Activated CD8-positive, alpha-beta T cell treated with anti-CD3 and anti-CD28 coated beads for 36 hours (primary cell): ENCODE measurements around the gene BPGM. TPM values are rescaled to one million over a fixed set of nuclear protein-coding genes. Genes with fewer than 3 reads are reported as not detected.

Source experiments
- ATAC-seq: fragments of 200-7000 bp; cut with Tn5 transposase; one replicate; pipeline ENCODE4 v1.10.0; 2021; ENCODE audit warnings: mild to moderate bottlenecking, moderate library complexity
- CTCF ChIA-PET: fragments of 350-600 bp; sonication (Branson Sonifier 250); formaldehyde crosslinking; loops from one replicate; lab custom pipeline; 2021; ENCODE audit warnings: antibody characterized with exemption; lab: Charles Lee
- POLR2A ChIA-PET: fragments of 350-600 bp; sonication (Branson Sonifier 250); formaldehyde crosslinking; loops from one replicate; lab custom pipeline; 2021; ENCODE audit warnings: antibody characterized with exemption; lab: Charles Lee
- DNase-seq: peaks from one replicate; pipeline ENCODE4 v3.0.0-alpha.2; 2020
- H3K27ac Mint-ChIP-seq: one replicate; pipeline ENCODE4 v1.8.0; 2021; ENCODE audit warnings: mild to moderate bottlenecking, mixed read lengths
- H3K27me3 Mint-ChIP-seq: one replicate; pipeline ENCODE4 v1.8.0; 2021; ENCODE audit warnings: mixed read lengths
- H3K36me3 Mint-ChIP-seq: one replicate; pipeline ENCODE4 v1.8.0; 2021; ENCODE audit warnings: low read depth, mixed read lengths
- H3K4me1 Mint-ChIP-seq: one replicate; pipeline ENCODE4 v1.8.0; 2021; ENCODE audit warnings: low read depth, mixed read lengths
- H3K4me3 Mint-ChIP-seq: one replicate; pipeline ENCODE4 v1.8.0; 2021; ENCODE audit warnings: mild to moderate bottlenecking, moderate library complexity, mixed read lengths
- H3K9me3 Mint-ChIP-seq: one replicate; pipeline ENCODE4 v1.8.0; 2021; ENCODE audit warnings: mixed read lengths
- intact Hi-C: fragments of 100-400 bp; cut with micrococcal nuclease; formaldehyde crosslinking; loops from one replicate; pipeline ENCODE4 v1.10.0; 2022
- total RNA-seq, 2 experiments: library from RNA; stranded (reverse); gene quantifications; one replicate each; pipeline ENCODE4 v1.2.3, GENCODE V29; 2021
- TF ChIP-seq, protein P1 (sequence below): fragments of 200-600 bp; IDR thresholded peaks from one replicate; pipeline ENCODE4 v1.8.0; 2022; ENCODE audit warnings: antibody characterized with exemption, mild to moderate bottlenecking

BPGM gene
- total RNA-seq, 2 experiments from 2014 or later = 11.2 to 12.4 TPM

DNA sequence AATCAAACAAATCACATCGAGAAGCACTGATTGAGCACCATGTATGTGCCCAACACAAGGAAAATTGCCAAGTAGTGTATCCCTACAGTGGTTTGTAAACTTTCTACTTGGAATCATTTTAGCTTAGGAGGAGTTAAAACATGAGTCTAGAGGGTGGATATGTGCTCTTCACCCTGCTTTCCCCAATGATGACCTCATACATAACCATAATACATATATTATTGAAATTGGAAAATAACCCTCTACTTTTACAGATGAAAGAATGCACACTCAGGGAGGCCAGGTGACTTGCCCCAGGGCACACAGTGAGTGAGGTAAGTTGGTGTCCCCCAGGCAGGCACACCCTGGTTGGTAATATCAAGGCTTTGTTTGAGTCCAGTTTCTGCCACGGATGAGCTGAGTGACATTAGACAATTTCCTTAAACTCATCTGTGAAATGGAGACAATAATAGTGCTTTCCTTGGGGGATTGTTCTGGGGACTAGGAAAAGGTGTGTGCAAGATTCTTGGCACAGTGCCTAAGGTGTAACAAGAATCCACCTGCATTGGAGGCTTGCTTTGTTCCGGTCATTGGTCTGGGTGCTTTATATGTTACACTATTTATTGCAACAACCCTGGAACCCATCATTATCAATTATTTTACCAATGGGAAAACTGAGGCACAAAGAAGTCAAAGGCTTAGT, 50.7 kb downstream of the BPGM start:
- Mint-ChIP-seq H3K27me3 (no peaks in the 10 kb centered on the region), H3K27ac (no peak overlapping the region), H3K36me3 (no peaks in the 10 kb centered on the region), H3K9me3 (no peaks in the 10 kb centered on the region), H3K4me1 (peaks cover 3% of the 10 kb centered on the region), H3K4me3 (no peak overlapping the region)
- TF ChIP-seq, protein P1, sequence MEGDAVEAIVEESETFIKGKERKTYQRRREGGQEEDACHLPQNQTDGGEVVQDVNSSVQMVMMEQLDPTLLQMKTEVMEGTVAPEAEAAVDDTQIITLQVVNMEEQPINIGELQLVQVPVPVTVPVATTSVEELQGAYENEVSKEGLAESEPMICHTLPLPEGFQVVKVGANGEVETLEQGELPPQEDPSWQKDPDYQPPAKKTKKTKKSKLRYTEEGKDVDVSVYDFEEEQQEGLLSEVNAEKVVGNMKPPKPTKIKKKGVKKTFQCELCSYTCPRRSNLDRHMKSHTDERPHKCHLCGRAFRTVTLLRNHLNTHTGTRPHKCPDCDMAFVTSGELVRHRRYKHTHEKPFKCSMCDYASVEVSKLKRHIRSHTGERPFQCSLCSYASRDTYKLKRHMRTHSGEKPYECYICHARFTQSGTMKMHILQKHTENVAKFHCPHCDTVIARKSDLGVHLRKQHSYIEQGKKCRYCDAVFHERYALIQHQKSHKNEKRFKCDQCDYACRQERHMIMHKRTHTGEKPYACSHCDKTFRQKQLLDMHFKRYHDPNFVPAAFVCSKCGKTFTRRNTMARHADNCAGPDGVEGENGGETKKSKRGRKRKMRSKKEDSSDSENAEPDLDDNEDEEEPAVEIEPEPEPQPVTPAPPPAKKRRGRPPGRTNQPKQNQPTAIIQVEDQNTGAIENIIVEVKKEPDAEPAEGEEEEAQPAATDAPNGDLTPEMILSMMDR = no peak
- DNase-seq (no peak), ATAC-seq (no peak)
- ChIA-PET CTCF (interaction anchor here (2.5 kb wide), 1 partner anchor 63 kb away, joined by 11 read pairs; no protein-coding TSS in a partner anchor), POLR2A (no interaction called here)
- intact Hi-C loops = loop anchor here (10.0 kb wide), 1 partner anchor 257 kb away; no protein-coding TSS in a partner anchor

DNA sequence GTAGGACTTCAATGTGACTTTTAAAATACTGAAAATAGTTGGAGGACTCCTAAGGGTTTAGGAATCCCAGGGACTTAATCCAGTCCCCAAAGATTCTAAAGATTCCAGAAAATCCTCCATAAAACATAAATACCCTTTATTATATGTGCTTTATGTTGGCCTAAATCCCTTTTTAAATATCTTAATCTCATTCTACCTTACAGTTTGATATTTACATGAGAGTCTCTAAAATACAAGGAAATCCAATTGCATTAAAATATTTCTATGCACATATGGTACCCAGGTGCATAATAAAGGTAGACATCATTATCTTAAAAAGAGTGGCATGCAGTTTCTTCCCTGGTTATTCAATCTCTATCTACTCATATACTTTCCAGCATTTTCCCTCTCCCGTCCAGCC, 51.8 kb downstream of the BPGM start:
- ChIA-PET POLR2A (no interaction called here), CTCF (no interaction called here)
- Mint-ChIP-seq H3K9me3 (no peaks in the 10 kb centered on the region), H3K4me1 (no peaks in the 10 kb centered on the region), H3K27ac (no peak overlapping the region), H3K27me3 (no peaks in the 10 kb centered on the region), H3K36me3 (no peaks in the 10 kb centered on the region), H3K4me3 (no peak overlapping the region)
- TF ChIP-seq, protein P1 = no peak
- DNase-seq (no peak), ATAC-seq (no peak)
- intact Hi-C loops = loop anchor here (10.0 kb wide), 1 partner anchor 256 kb away; no protein-coding TSS in a partner anchor

DNA sequence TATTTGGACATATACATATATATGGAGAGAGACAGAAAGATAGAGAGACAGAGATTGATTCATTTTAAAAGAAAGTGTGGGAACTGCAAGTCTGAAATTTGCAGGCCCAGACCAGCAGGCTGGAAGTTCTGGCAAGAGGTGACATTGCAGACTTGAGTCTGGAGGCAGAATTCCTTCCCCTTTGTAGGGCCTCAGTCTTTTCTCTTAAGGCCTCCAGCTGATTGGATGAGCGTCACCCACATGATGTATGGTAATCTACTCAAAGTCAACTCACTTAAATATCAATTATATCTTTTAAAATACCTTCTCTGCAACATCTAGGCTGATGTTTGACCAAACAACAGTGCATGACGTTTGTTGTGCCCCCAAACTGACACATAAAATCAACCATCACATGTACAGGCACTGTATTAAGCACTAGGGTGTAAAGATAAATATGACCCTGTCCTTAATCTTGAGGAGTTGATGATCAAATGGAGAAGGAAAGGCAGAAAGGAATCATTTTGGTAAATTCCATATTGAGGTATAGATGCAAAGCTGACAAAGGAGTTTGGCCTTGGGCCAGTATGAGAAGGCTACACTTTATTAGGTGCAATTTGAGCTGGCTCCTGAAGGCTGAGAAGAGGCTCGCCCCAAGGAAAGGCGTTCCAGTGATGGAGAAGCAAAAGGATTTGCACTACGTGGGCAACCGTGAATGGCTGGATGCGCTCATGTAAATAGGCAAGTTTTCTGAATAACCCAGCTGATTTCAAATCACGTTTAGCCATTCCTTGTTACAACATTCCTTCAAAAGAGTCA, 52.6 kb downstream of the BPGM start:
- ATAC-seq = no peak
- Mint-ChIP-seq H3K9me3 (no peaks in the 10 kb centered on the region), H3K27me3 (no peaks in the 10 kb centered on the region), H3K36me3 (no peaks in the 10 kb centered on the region), H3K4me1 (no peaks in the 10 kb centered on the region), H3K4me3 (no peak overlapping the region), H3K27ac (no peak overlapping the region)
- ChIA-PET POLR2A (no interaction called here), CTCF (interaction anchor here (0.9 to 6.0 kb wide), 4 partner anchors 9 to 66 kb away, joined by 3 to 109 read pairs (median 6); no protein-coding TSS in a partner anchor)
- intact Hi-C loops = loop anchor here (10.0 kb wide), 1 partner anchor 256 kb away; no protein-coding TSS in a partner anchor
- DNase-seq = no peak
- TF ChIP-seq, protein P1 = no peak

DNA sequence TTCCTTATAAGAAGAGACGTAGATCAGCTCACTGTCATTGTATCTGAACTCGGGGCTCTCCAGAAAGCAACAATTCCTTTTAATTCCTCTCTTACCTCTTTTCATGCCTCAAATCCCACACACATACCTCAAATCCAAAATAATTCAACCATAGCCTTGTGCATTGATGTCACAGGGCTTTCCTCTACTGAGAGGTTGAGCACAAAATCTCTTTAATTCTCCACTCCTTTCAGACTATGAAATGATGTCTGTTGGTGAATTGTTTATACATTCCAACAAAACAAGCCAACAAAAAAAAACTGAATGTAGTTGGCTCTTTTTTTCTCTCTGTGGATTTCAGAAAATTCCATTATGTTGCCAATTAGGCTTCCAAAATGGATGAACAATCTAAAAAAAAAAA, 53.2 kb downstream of the BPGM start:
- H3K4me1 Mint-ChIP-seq = no peaks in the 10 kb centered on the region
- TF ChIP-seq, protein P1 = no peak
- ATAC-seq (no peak), DNase-seq (no peak)
- intact Hi-C loops = loop anchor here (2.0 to 10.0 kb wide), 2 partner anchors 67 to 255 kb away; no protein-coding TSS in a partner anchor
- H3K27me3 Mint-ChIP-seq = no peaks in the 10 kb centered on the region
- POLR2A ChIA-PET = no interaction called here
- no peaks in the 10 kb centered on the region for H3K36me3 Mint-ChIP-seq
- H3K27ac Mint-ChIP-seq = no peak overlapping the region
- CTCF ChIA-PET = interaction anchor here (0.9 to 6.0 kb wide), 6 partner anchors 9 to 255 kb away, joined by 3 to 109 read pairs (median 4); partner anchors contain the start of gene BPGM
- H3K9me3 Mint-ChIP-seq = no peaks in the 10 kb centered on the region
- H3K4me3 Mint-ChIP-seq = no peak overlapping the region
